IMR-90 (cell line): ENCODE data around the gene VPS41. TPM values are rescaled to one million over a fixed set of nuclear protein-coding genes. Genes with fewer than 3 reads are reported as not detected.

Experiments
- ATAC-seq: fragments of 200-7000 bp; cut with Tn5 transposase; 2 replicates; pipeline ENCODE4 v1.9.1; 2020; ENCODE audit warnings: low read depth, mild to moderate bottlenecking, moderate library complexity
- BruUV-seq: library from RNA; stranded (reverse); fragments of 400-500 nt; replicated peaks from 2 replicates; lab custom pipeline; 2021; lab: Mats Ljungman, UMichigan
- CTCF ChIA-PET: fragments of 300-600 bp; formaldehyde crosslinking; extraction: SDS; loops from one replicate; lab custom pipeline; 2021; ENCODE audit warnings: antibody characterized with exemption; lab: Yijun Ruan, JAX
- POLR2A ChIA-PET: fragments of 300-600 bp; sonication (Branson Sonifier 250); formaldehyde crosslinking; loops from one replicate; lab custom pipeline; 2022; ENCODE audit warnings: antibody characterized with exemption; ENCODE audit not compliant: unreplicated experiment; lab: Charles Lee
- DNase-seq: peaks from one replicate; pipeline ENCODE4 v3.0.0; 2013
- H2AFZ ChIP-seq: replicated peaks from 2 replicates; pipeline ENCODE3; 2013; ENCODE audit warnings: low read length, mild to moderate bottlenecking; ENCODE audit not compliant: poor library complexity
- H2AK5ac ChIP-seq: 2 replicates; pipeline ENCODE4 v1.6.1; 2013; ENCODE audit warnings: low read depth, low read length, inconsistent platforms
- H2AK9ac ChIP-seq: replicated peaks from 2 replicates; pipeline ENCODE3; 2013; ENCODE audit warnings: mild to moderate bottlenecking, low read depth, low read length, moderate library complexity; ENCODE audit not compliant: poor library complexity
- H2BK120ac ChIP-seq: 2 replicates; pipeline ENCODE4 v1.6.1; 2013; ENCODE audit warnings: low read depth, low read length, inconsistent platforms
- H2BK15ac ChIP-seq: 3 replicates; pipeline ENCODE4 v1.6.1; 2013; ENCODE audit warnings: low read depth, low read length, inconsistent platforms
- H2BK20ac ChIP-seq: 2 replicates; pipeline ENCODE4 v1.6.1; 2013; ENCODE audit warnings: low read depth, mild to moderate bottlenecking, inconsistent platforms, low read length, moderate library complexity
- H2BK5ac ChIP-seq: 2 replicates; pipeline ENCODE4 v1.6.1; 2013; ENCODE audit warnings: mild to moderate bottlenecking, low read depth, low read length, inconsistent platforms; ENCODE audit not compliant: poor library complexity, severe bottlenecking
- H3K14ac ChIP-seq: replicated peaks from 2 replicates; pipeline ENCODE4 v1.6.1; 2013; ENCODE audit warnings: low read depth, low read length, inconsistent platforms
- H3K18ac ChIP-seq: 2 replicates; pipeline ENCODE4 v1.6.1; 2013; ENCODE audit warnings: low read depth, low read length, control low read depth
- H3K23ac ChIP-seq: 2 replicates; pipeline ENCODE4 v1.6.1; 2013; ENCODE audit warnings: low read depth, low read length, inconsistent platforms
- H3K27ac ChIP-seq: 2 replicates; pipeline ENCODE4 v1.5.1; 2013; ENCODE audit warnings: mild to moderate bottlenecking, control low read depth, low read length; ENCODE audit not compliant: insufficient read depth
- H3K27me3 ChIP-seq: 2 replicates; pipeline ENCODE4 v1.6.1; 2013; ENCODE audit warnings: low read length; ENCODE audit not compliant: control insufficient read depth, insufficient read depth
- H3K36me3 ChIP-seq: 2 replicates; pipeline ENCODE4 v1.6.1; 2013; ENCODE audit warnings: low read length, mixed read lengths; ENCODE audit not compliant: control insufficient read depth, insufficient read depth
- H3K4ac ChIP-seq: 2 replicates; pipeline ENCODE4 v1.6.1; 2013; ENCODE audit warnings: low read depth, low read length, inconsistent platforms
- H3K4me1 ChIP-seq: 2 replicates; pipeline ENCODE4 v1.6.1; 2013; ENCODE audit warnings: low read length, mixed read lengths; ENCODE audit not compliant: control insufficient read depth, insufficient read depth
- H3K4me2 ChIP-seq: 2 replicates; pipeline ENCODE4 v1.6.1; 2013; ENCODE audit warnings: low read depth, mild to moderate bottlenecking, control low read depth, low read length, moderate library complexity
- H3K4me3 ChIP-seq: 2 replicates; pipeline ENCODE4 v1.5.1; 2013; ENCODE audit warnings: low read depth, mild to moderate bottlenecking, control low read depth, low read length, moderate library complexity; ENCODE audit not compliant: insufficient read depth
- H3K56ac ChIP-seq: 2 replicates; pipeline ENCODE4 v1.6.1; 2013; ENCODE audit warnings: low read length, inconsistent platforms; ENCODE audit not compliant: insufficient read depth; ENCODE audit errors: extremely low read depth
- H3K79me1 ChIP-seq, 2 experiments: 2 replicates each; pipeline ENCODE4 v1.6.1; 2013; ENCODE audit warnings: low read length in 2 of 2, inconsistent platforms in 1 of 2, low read depth in 1 of 2
- H3K9ac ChIP-seq: 2 replicates; pipeline ENCODE4 v1.6.1; 2013; ENCODE audit warnings: low read depth, low read length, control low read depth
- H3K9me1 ChIP-seq: 2 replicates; pipeline ENCODE4 v1.6.1; 2013; ENCODE audit warnings: low read length, inconsistent platforms; ENCODE audit not compliant: insufficient read depth
- H3K9me3 ChIP-seq: 2 replicates; pipeline ENCODE4 v1.6.1; 2013; ENCODE audit warnings: low read length; ENCODE audit not compliant: control insufficient read depth, insufficient read depth
- H4K20me1 ChIP-seq: 2 replicates; pipeline ENCODE4 v1.6.1; 2013; ENCODE audit warnings: low read length, inconsistent platforms; ENCODE audit not compliant: insufficient read depth
- H4K5ac ChIP-seq: 2 replicates; pipeline ENCODE4 v1.6.1; 2013; ENCODE audit warnings: mild to moderate bottlenecking, low read depth, low read length, control low read depth
- H4K8ac ChIP-seq, 2 experiments: 2 replicates each; pipeline ENCODE4 v1.6.1; 2013; ENCODE audit warnings: low read depth in 2 of 2, low read length in 2 of 2, control low read depth in 1 of 2, inconsistent platforms in 1 of 2
- H4K91ac ChIP-seq: 2 replicates; pipeline ENCODE4 v1.6.1; 2013; ENCODE audit warnings: low read depth, low read length, inconsistent platforms; ENCODE audit not compliant: insufficient read depth
- BHLHE40 ChIP-seq: fragments of 150-350 bp; IDR thresholded peaks from 2 replicates; pipeline ENCODE4 v1.6.1; 2016; ENCODE audit warnings: mild to moderate bottlenecking, low read depth, low read length
- CEBPB ChIP-seq: IDR thresholded peaks from 2 replicates; pipeline ENCODE4 v1.6.1; 2012; ENCODE audit warnings: low read depth, low read length, improper control_type of control experiment
- CHD1 ChIP-seq: IDR thresholded peaks from 2 replicates; pipeline ENCODE4 v1.6.1; 2012; ENCODE audit warnings: low read depth, low read length, improper control_type of control experiment
- CTCF ChIP-seq: conservative IDR thresholded peaks from 2 replicates; pipeline ENCODE4 v1.5.1; 2012; ENCODE audit warnings: mild to moderate bottlenecking, low read depth, low read length, improper control_type of control experiment
- ELK1 ChIP-seq: fragments of 150-350 bp; IDR thresholded peaks from 2 replicates; pipeline ENCODE4 v1.6.1; 2016; ENCODE audit warnings: low read depth, mild to moderate bottlenecking, low read length, moderate library complexity, borderline replicate concordance
- FOS ChIP-seq: fragments of 150-350 bp; IDR thresholded peaks from 2 replicates; pipeline ENCODE4 v1.6.1; 2016; ENCODE audit warnings: low read depth, low read length
- MAFK ChIP-seq: IDR thresholded peaks from 2 replicates; pipeline ENCODE4 v1.6.1; 2012; ENCODE audit warnings: low read depth, low read length, improper control_type of control experiment
- MAZ ChIP-seq: IDR thresholded peaks from 2 replicates; pipeline ENCODE4 v1.6.1; 2012; ENCODE audit warnings: low read depth, mild to moderate bottlenecking, low read length, improper control_type of control experiment, moderate library complexity, borderline replicate concordance
- MXI1 ChIP-seq: IDR thresholded peaks from 2 replicates; pipeline ENCODE4 v1.6.1; 2012; ENCODE audit warnings: low read depth, mild to moderate bottlenecking, low read length, moderate library complexity, borderline replicate concordance
- NFE2L2 ChIP-seq: fragments of 150-350 bp; IDR thresholded peaks from 2 replicates; pipeline ENCODE4 v1.6.1; 2016; ENCODE audit warnings: low read depth, mild to moderate bottlenecking, low read length
- POLR2A ChIP-seq: IDR thresholded peaks from 2 replicates; pipeline ENCODE4 v1.6.1; 2012; ENCODE audit warnings: mild to moderate bottlenecking, low read depth, low read length
- RAD21 ChIP-seq: IDR thresholded peaks from 2 replicates; pipeline ENCODE4 v1.6.1; 2012; ENCODE audit warnings: low read length, improper control_type of control experiment
- RCOR1 ChIP-seq: IDR thresholded peaks from 2 replicates; pipeline ENCODE4 v1.6.1; 2012; ENCODE audit warnings: mild to moderate bottlenecking, low read length, improper control_type of control experiment; ENCODE audit not compliant: insufficient replicate concordance
- RFX5 ChIP-seq: IDR thresholded peaks from 2 replicates; pipeline ENCODE4 v1.8.0; 2012; ENCODE audit warnings: low read depth, mild to moderate bottlenecking, low read length, moderate library complexity
- SMC3 ChIP-seq: fragments of 150-350 bp; IDR thresholded peaks from 2 replicates; pipeline ENCODE4 v1.6.1; 2016; ENCODE audit warnings: low read depth, mild to moderate bottlenecking, antibody characterized with exemption, low read length, moderate library complexity
- USF2 ChIP-seq: fragments of 150-350 bp; IDR thresholded peaks from 2 replicates; pipeline ENCODE4 v1.6.1; 2017; ENCODE audit warnings: mild to moderate bottlenecking, antibody characterized with exemption, low read length, low read depth
- dilution Hi-C: fragments of 300-500 bp; cut with HindIII; formaldehyde crosslinking; loops from one replicate; pipeline ENCODE4 v1.14.3; 2018; ENCODE audit warnings: low sequenced_read_pairs; ENCODE audit not compliant: unreplicated experiment
- in situ Hi-C: fragments of 300-500 bp; cut with MboI; formaldehyde crosslinking; loops from 3 replicates; pipeline ENCODE4 v1.14.3; 2019; ENCODE audit warnings: low sequenced_read_pairs, inconsistent platforms, mixed read lengths
- intact Hi-C: fragments of 100-400 bp; cut with micrococcal nuclease; formaldehyde crosslinking; loops from 2 replicates; pipeline ENCODE4 v1.10.0; 2022
- polyA plus RNA-seq, 3 experiments: library from polyadenylated mRNA; depleted of rRNA; stranded (reverse); fragments of >200 nt; gene quantifications; 2 replicates each; pipeline ENCODE4 v1.2.3, GENCODE V29; 2012; ENCODE audit warnings: low replicate concordance in 1 of 3
- total RNA-seq: library from RNA; depleted of rRNA; stranded (reverse); fragments of >200 nt; gene quantifications from 2 replicates; pipeline ENCODE4 v1.2.3, GENCODE V29; 2012

The VPS41 gene
- total and polyA plus RNA-seq, 2 of the 4 experiments (the other 2 are of a cell fraction), result 16.0 to 28.0 TPM

GRCh38 chr7:38781991-38782390 is 127.0 kb downstream of the VPS41 start:
- ATAC-seq, result no peak
- Histone ChIP-seq H2BK5ac (no peak overlapping the region), H3K27ac (no peak overlapping the region), H3K56ac (no peak overlapping the region), H3K9ac (no peak overlapping the region), H3K4me1 (no peaks in the 10 kb centered on the region), H2AFZ (no peak overlapping the region), H3K9me1 (no peaks in the 10 kb centered on the region), H4K5ac (no peak overlapping the region), H3K27me3 (no peaks in the 10 kb centered on the region), H4K91ac (no peak overlapping the region), H3K36me3 (peaks cover 2% of the 10 kb centered on the region; the same call in 1 of the 2 replicates), H3K9me3 (no peaks in the 10 kb centered on the region), H2BK15ac (no peak overlapping the region), H4K20me1 (no peaks in the 10 kb centered on the region), H3K4me3 (no peak overlapping the region), H3K23ac (no peak overlapping the region), H3K18ac (no peak overlapping the region), H2AK9ac (no peak overlapping the region), H2BK120ac (no peak overlapping the region), H4K8ac (no peak overlapping the region), H3K4ac (no peak overlapping the region), H3K14ac (no peak overlapping the region), H2BK20ac (no peak overlapping the region), H3K79me1 (no peaks in the 10 kb centered on the region), H2AK5ac (no peak overlapping the region), H3K4me2 (no peak overlapping the region)
- POLR2A ChIA-PET, result no interaction called here
- DNase-seq, result no peak
- in situ Hi-C loops, result loop anchor here (25.0 kb wide), 1 partner anchor 680 kb away; no protein-coding TSS in a partner anchor
- dilution Hi-C loops, result no loop called here
- CTCF ChIA-PET, result no interaction called here
- intact Hi-C loops, result no loop called here
- no peak for TF ChIP-seq RCOR1
- no peak for TF ChIP-seq RFX5
- TF ChIP-seq ELK1, result no peak
- TF ChIP-seq NFE2L2, result no peak
- TF ChIP-seq USF2, result no peak
- no peak for TF ChIP-seq MAZ
- TF ChIP-seq CTCF, result no peak
- TF ChIP-seq FOS, result no peak
- no peak for TF ChIP-seq MXI1
- no peak for TF ChIP-seq MAFK
- TF ChIP-seq SMC3, result no peak
- no peak for TF ChIP-seq RAD21
- no peak for TF ChIP-seq BHLHE40
- TF ChIP-seq CEBPB, result no peak
- no peak for TF ChIP-seq POLR2A
- TF ChIP-seq CHD1, result no peak
- no TSS peak for BruUV-seq
